COR-L47 (cell line): ENCODE measurements around the gene DLX3.
"Not testable (repeated sequence)": the region's sequence is repeated elsewhere in the genome, so short reads cannot be mapped to it uniquely, and the experiment has no call there.

Experiments
- DNase-seq: peaks from one replicate; lab custom pipeline; 2025; lab: John Stamatoyannopoulos, UW

The DLX3 gene

GRCh38 chr17:49995055-49995738 lies at the start of gene DLX3:
Gene DLX3 (minus strand): TSS chr17:49995224. CDS start chr17:49994998, 226 bp downstream.
- peak; percentile 78 for DNase-seq

GRCh38 chr17:50044483-50044882 lies 49.5 kb upstream of the DLX3 start:
- no peak for DNase-seq

GRCh38 chr17:50043290-50044148 lies 48.5 kb upstream of the DLX3 start:
- no peak for DNase-seq

DNA sequence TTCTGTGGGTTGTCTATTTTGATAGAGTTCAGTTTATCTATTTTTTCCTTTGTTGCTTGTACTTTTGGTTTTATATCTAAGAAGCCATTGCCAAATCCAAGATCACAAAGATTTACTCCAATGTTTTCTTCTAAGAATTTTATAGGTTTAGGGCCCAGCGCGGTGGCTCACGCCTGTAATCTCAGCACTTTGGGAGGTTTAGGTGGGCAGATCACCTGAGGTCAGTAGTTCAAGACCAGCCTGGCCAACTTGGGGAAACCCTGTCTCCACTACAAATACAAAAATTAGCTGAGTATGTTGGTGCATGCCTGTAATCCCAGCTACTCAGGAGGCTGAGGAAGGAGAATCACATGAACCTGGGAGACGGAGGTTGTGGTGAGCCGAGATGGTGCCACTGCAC lies 47.2 kb upstream of the DLX3 start:
- no peak for DNase-seq

DNA sequence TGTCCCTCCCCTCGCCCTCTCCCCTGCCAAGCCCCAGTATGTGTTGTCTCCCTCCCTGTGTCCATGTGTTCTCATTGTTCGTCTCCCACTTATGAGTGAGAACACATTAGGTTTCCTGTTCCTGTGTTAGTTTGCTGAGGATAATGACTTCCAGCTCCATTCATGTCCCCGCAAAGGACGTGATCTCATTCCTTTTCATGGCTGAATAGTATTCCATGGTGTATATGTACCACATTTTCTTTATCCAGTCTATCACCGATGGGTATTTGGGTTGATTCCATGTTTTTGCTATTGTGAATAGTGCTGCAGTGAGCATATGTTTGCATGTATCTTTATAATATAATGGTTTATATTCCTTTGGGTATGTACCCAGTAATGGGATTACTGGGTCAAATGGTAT lies 45.5 kb upstream of the DLX3 start:
- DNase-seq = not testable (repeated sequence)

- no peak for DNase-seq
These were observed 44.0 kb upstream of the DLX3 start for GRCh38 chr17:50039058-50039457.

- DNase-seq = no peak
These were observed 42.5 kb upstream of the DLX3 start for GRCh38 chr17:50037321-50038107.

GRCh38 chr17:50036455-50037261 lies 41.6 kb upstream of the DLX3 start:
- peak; percentile 37 for DNase-seq

DNA sequence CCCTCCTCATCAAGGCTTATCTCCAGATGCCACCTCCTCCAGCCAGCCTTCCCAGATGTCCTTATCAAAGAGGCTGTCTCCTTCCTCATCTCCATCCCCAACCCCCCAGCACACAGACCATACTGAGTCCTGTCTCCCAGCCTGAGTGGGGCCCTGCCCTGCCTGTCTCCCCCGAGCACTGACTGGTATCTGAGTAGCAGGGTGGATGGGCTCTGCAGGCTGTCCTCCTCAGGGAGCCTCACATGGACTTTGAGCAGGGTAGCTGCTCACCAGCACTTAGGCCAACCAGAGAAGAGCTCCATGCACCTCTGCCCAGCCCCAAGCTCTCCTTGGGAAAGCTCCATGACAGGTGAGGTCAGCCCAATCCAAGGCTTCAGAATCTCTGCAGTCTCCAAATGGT lies 40.9 kb upstream of the DLX3 start:
- DNase-seq = no peak

DNA sequence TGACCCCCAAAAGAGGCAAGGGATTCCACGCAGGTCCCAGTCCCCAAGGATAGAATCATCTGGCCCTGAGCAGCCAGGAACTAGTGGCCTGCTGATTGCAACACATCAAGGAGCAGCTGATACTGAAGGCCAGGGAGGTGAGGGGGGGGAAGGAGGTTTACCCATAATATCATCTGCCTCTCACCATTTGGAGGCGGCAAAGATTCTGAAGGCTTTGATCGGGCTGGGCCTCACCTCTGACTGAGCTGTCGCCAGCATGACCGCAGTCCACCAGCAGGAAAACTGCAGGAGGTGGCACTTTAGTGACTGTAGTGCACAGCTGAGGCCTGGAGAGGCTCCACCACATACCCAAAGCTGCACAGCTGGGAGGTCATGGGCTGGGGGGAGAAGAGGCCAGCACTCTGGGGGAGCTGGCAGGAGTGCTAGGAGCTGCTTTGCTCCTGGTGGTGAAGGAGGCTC lies 40.4 kb upstream of the DLX3 start:
- no peak for DNase-seq

DNA sequence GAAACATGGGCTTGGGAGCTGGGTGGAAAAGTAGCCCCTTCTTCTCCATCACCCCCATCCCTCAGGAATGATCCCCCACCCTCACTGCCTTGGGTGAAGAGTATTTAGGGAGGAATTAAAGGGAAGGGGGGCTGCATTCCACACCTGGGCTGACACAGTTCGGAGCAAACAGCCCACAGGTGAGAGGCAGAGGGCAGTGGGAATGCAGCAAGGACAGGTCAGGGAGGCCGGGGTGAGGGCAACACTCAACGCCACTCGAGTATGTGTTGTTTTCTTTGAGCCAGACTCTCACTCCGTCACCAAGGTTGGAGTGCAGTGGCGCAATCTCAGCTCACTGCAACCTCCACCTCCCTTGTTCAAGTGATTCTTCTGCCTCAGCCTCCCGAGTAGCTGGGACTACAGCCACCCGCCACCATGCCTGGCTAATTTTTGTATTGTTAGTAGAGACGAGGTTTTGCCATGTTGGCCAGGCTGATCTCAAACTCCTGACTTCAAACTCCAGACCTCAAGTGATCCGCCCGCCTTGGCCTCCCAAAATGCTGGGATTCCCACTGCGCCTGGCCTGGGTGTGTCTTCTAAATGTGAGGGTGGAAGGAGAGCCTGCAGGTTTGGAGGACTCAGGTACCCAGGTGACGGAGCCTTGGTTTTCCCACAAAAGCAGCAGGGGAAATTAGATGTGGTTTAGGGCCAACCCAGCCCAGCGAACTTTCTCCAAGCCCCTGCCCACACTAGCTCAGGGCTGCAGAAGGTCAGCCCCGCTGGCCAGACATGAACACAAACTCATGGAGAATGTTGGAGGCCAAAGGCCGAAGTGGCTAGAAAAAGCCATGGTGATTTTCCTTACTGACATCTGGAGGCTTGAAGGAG lies 39.7 kb upstream of the DLX3 start:
- no peak for DNase-seq

GRCh38 chr17:50033316-50033715 lies 38.3 kb upstream of the DLX3 start:
- no peak for DNase-seq

- no peak for DNase-seq
These were observed 34.2 kb upstream of the DLX3 start for GRCh38 chr17:50029185-50029584.

DNA sequence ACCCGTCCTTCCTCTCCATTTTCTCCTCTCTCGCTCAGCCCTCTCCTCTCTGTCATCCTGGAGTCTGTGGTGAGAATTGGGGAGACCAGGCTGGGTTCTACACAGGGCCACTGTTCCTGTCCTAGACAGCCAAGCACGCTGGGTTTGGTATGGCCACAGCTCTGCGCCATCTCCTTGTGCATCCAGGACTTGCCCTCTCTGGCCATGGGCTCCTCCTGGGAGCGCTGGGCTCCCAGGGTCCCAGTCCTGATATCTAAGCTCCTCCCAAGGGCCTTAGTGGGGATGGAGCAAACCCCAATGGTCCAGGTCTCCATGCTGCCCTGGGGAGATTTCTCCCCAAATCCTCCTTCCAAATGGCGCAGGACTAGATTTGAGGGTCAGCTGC lies 33.7 kb upstream of the DLX3 start:
- DNase-seq = no peak

DNA sequence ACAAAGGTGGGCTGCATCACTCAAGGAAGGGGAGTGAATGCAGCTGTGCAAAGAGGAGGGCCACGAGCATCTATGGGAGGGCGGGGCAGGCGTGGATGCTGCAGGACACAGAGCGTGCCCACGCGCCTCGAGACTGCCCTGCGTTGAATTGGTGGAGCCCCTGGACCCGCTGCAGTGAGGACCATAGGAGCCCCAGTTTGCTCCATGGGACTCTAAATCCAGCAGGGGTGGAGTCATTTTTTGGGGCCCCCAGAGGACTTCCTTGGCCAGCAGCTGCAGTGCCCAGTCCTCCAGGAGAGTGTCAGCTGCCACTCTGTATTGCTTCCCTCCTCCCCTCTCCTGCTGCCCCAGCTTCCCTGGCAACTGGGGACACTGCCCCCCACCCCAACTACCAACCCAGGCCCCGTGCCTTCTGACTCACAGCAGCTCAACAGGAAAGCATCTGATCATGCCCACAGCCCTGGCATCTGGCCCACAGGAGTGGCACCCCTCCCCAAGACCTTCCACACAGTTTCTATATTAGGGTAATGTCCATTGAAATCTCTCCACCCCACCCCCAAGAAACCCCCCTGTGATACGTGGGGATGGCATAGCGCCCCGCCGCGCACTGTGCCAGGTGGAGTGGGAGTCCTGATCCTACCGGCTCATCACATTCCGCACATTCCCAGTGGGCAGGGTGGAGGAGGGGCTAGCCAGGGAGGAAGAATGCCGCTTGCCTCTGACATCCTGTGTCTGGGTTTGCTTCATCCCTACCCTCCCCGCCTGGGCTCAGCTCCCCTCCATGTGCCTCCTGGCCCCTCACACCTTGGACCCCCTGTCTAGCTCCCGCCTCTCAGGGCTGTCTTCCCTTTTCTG lies 33.1 kb upstream of the DLX3 start:
- DNase-seq = no peak

- no peak for DNase-seq
These were observed 32.3 kb upstream of the DLX3 start for GRCh38 chr17:50027172-50027880.

GRCh38 chr17:50026837-50027171 lies 31.8 kb upstream of the DLX3 start:
- DNase-seq = peak; percentile 49

- no peak for DNase-seq
These were observed 31.1 kb upstream of the DLX3 start for GRCh38 chr17:50026046-50026675.

GRCh38 chr17:50024808-50025207 lies 29.8 kb upstream of the DLX3 start:
- DNase-seq = no peak
